H1 (cell line): ENCODE results near the gene POLR2L. TPM values are rescaled to one million over a fixed set of nuclear protein-coding genes. Genes with fewer than 3 reads are reported as not detected.

Source experiments
- CTCF ChIA-PET: fragments of 300-600 bp; sonication (Branson Sonifier 250); formaldehyde crosslinking; loops from one replicate; lab custom pipeline; 2021; ENCODE audit not compliant: partially characterized antibody; lab: Charles Lee
- POLR2A ChIA-PET: fragments of 300-600 bp; sonication (Branson Sonifier 250); formaldehyde crosslinking; loops from one replicate; lab custom pipeline; 2021; ENCODE audit warnings: inconsistent platforms; ENCODE audit not compliant: partially characterized antibody; lab: Charles Lee
- DNase-seq, 2 experiments: peaks; one replicate each; pipeline versions ENCODE4 v3.0.0 to v3.0.0-alpha.2; 2010 to 2022; ENCODE audit warnings: low spot score in 2 of 2, low read depth in 1 of 2, mixed read lengths in 1 of 2
- FAIRE-seq: peaks from 2 replicates; lab custom pipeline; 2011; peaks lifted over from hg19 to GRCh38; lab: Jason Lieb, UNC
- H2AFZ ChIP-seq: 2 replicates; pipeline ENCODE4 v1.8.1; 2012; ENCODE audit warnings: low read length, inconsistent platforms
- H2AK5ac ChIP-seq: 2 replicates; pipeline ENCODE4 v1.6.1; 2013; ENCODE audit warnings: low read depth, low read length
- H2BK120ac ChIP-seq: replicated peaks from 2 replicates; pipeline ENCODE3; 2013; ENCODE audit warnings: low read depth, low read length, inconsistent platforms
- H2BK12ac ChIP-seq: 2 replicates; pipeline ENCODE4 v1.6.1; 2013; ENCODE audit warnings: low read depth, low read length
- H2BK15ac ChIP-seq: 2 replicates; pipeline ENCODE4 v1.6.1; 2013; ENCODE audit warnings: low read length
- H2BK20ac ChIP-seq: 2 replicates; pipeline ENCODE4 v1.6.1; 2013; ENCODE audit warnings: low read length
- H2BK5ac ChIP-seq: 2 replicates; pipeline ENCODE4 v1.6.1; 2013; ENCODE audit warnings: low read depth, low read length
- H3K14ac ChIP-seq: 2 replicates; pipeline ENCODE4 v1.6.1; 2013; ENCODE audit warnings: inconsistent platforms; ENCODE audit not compliant: insufficient read length
- H3K18ac ChIP-seq: 2 replicates; pipeline ENCODE4 v1.6.1; 2013; ENCODE audit warnings: low read length; ENCODE audit errors: extremely low read depth
- H3K23ac ChIP-seq: 2 replicates; pipeline ENCODE4 v1.6.1; 2013; ENCODE audit warnings: inconsistent platforms; ENCODE audit not compliant: insufficient read length
- H3K23me2 ChIP-seq: 2 replicates; pipeline ENCODE4 v1.6.1; 2013; ENCODE audit warnings: low read depth, low read length
- H3K27ac ChIP-seq: 2 replicates; pipeline ENCODE4 v1.6.1; 2011; ENCODE audit warnings: low read depth, low read length, inconsistent platforms
- H3K27me3 ChIP-seq, 4 experiments: replicated peaks in 1 of 4; 1 replicate in 1 of 4; 2 replicates in 3 of 4; pipeline versions ENCODE4 v1.6.1 to v1.8.1; 2011 to 2013; ENCODE audit warnings: low read length in 3 of 4, mild to moderate bottlenecking in 3 of 4, inconsistent platforms in 2 of 4, mixed read lengths in 2 of 4, moderate library complexity in 1 of 4; ENCODE audit not compliant: control insufficient read depth in 3 of 4, insufficient read depth in 3 of 4; ENCODE audit errors: extremely low read depth in 1 of 4
- H3K36me3 ChIP-seq, 4 experiments: 2 replicates each; pipeline versions ENCODE4 v1.6.1 to v1.8.1; 2011 to 2013; ENCODE audit warnings: mild to moderate bottlenecking in 4 of 4, low read length in 3 of 4, moderate library complexity in 2 of 4, control low read depth in 1 of 4, inconsistent platforms in 1 of 4; ENCODE audit not compliant: insufficient read depth in 4 of 4, control insufficient read depth in 2 of 4
- H3K4ac ChIP-seq: replicated peaks from 2 replicates; pipeline ENCODE3; 2013; ENCODE audit warnings: low read length, low read depth, mixed read lengths, inconsistent platforms; ENCODE audit not compliant: insufficient read length
- H3K4me1 ChIP-seq, 4 experiments: replicated peaks in 1 of 4; 1 replicate in 1 of 4; 2 replicates in 3 of 4; pipeline versions ENCODE4 v1.6.1 to v1.8.1; 2011 to 2013; ENCODE audit warnings: low read length in 3 of 4, inconsistent platforms in 2 of 4, mixed read lengths in 1 of 4; ENCODE audit not compliant: insufficient read depth in 4 of 4, control insufficient read depth in 3 of 4
- H3K4me2 ChIP-seq, 2 experiments: 2 replicates each; pipeline versions ENCODE4 v1.6.1 to v1.8.1; 2011 to 2013; ENCODE audit warnings: low read depth in 2 of 2, low read length in 2 of 2, control low read depth in 1 of 2, inconsistent platforms in 1 of 2, mild to moderate bottlenecking in 1 of 2; ENCODE audit not compliant: insufficient read depth in 1 of 2
- H3K4me3 ChIP-seq, 4 experiments: fragments of 200-600, 300-600 bp in 1 of 4; sonication (generic), shearing (Covaris generic), sonication (Bioruptor Twin) in 1 of 4; 2 replicates each; pipeline versions ENCODE4 v1.5.1 to v1.8.1; 2011 to 2016; ENCODE audit warnings: low read length in 4 of 4, low read depth in 3 of 4, control low read depth in 2 of 4, inconsistent platforms in 2 of 4, mild to moderate bottlenecking in 2 of 4, mixed read lengths in 1 of 4, moderate library complexity in 1 of 4; ENCODE audit not compliant: insufficient read depth in 2 of 4; ENCODE audit errors: extremely low read depth in 1 of 4
- H3K56ac ChIP-seq: replicated peaks from 2 replicates; pipeline ENCODE3; 2013; ENCODE audit warnings: low read depth, mild to moderate bottlenecking, mixed read lengths, low read length, inconsistent platforms; ENCODE audit not compliant: insufficient read length
- H3K79me1 ChIP-seq: 2 replicates; pipeline ENCODE4 v1.6.1; 2013; ENCODE audit warnings: low read depth, low read length, control low read depth
- H3K79me2 ChIP-seq, 2 experiments: 2 replicates each; pipeline versions ENCODE4 v1.6.1 to v1.8.1; 2012 to 2013; ENCODE audit warnings: low read length in 2 of 2, mild to moderate bottlenecking in 2 of 2, inconsistent platforms in 1 of 2; ENCODE audit not compliant: insufficient read depth in 2 of 2, control insufficient read depth in 1 of 2
- H3K9ac ChIP-seq, 4 experiments: replicated peaks in 1 of 4; 1 replicate in 1 of 4; 2 replicates in 3 of 4; pipeline versions ENCODE4 v1.6.1 to v1.8.1; 2011 to 2013; ENCODE audit warnings: low read depth in 3 of 4, low read length in 3 of 4, control low read depth in 2 of 4, mild to moderate bottlenecking in 2 of 4, moderate library complexity in 2 of 4, inconsistent platforms in 1 of 4; ENCODE audit errors: extremely low read depth in 1 of 4
- H3K9me3 ChIP-seq, 2 experiments: 2 replicates each; pipeline versions ENCODE4 v1.6.1 to v1.8.1; 2012 to 2013; ENCODE audit warnings: mild to moderate bottlenecking in 2 of 2, moderate library complexity in 2 of 2, control low read depth in 1 of 2, inconsistent platforms in 1 of 2, low read depth in 1 of 2, low read length in 1 of 2, mixed read lengths in 1 of 2; ENCODE audit not compliant: insufficient read depth in 2 of 2
- H4K20me1 ChIP-seq, 2 experiments: replicated peaks in 1 of 2; 2 replicates each; pipeline versions ENCODE3 to v1.8.1; 2011 to 2013; ENCODE audit warnings: inconsistent platforms in 2 of 2, low read length in 2 of 2, mild to moderate bottlenecking in 1 of 2; ENCODE audit not compliant: insufficient read depth in 2 of 2, control insufficient read depth in 1 of 2
- H4K5ac ChIP-seq: 2 replicates; pipeline ENCODE4 v1.6.1; 2013; ENCODE audit warnings: low read length, low read depth, mixed read lengths, inconsistent platforms; ENCODE audit not compliant: insufficient read length
- H4K8ac ChIP-seq: 2 replicates; pipeline ENCODE4 v1.8.0; 2013; ENCODE audit warnings: mild to moderate bottlenecking, moderate library complexity, low read length, inconsistent platforms; ENCODE audit not compliant: insufficient read depth; ENCODE audit errors: extremely low read depth
- H4K91ac ChIP-seq: replicated peaks from 2 replicates; pipeline ENCODE3; 2013; ENCODE audit warnings: low read length, mixed read lengths, inconsistent platforms; ENCODE audit not compliant: insufficient read length
- BACH1 ChIP-seq: IDR thresholded peaks from 2 replicates; pipeline ENCODE4 v1.6.1; 2012; ENCODE audit warnings: low read length, improper control_type of control experiment
- BRCA1 ChIP-seq: IDR thresholded peaks from 2 replicates; pipeline ENCODE4 v1.6.1; 2012; ENCODE audit warnings: low read depth, low read length, improper control_type of control experiment
- CBX8 ChIP-seq: fragments of 300-800, 300-1000 bp; sonication (generic); IDR thresholded peaks from 2 replicates; pipeline ENCODE4 v1.7.1; 2016; ENCODE audit warnings: low read depth, low read length, borderline replicate concordance
- RNF2 ChIP-seq: fragments of 200-900, 300-1000 bp; sonication (generic); IDR thresholded peaks from 2 replicates; pipeline ENCODE4 v1.7.1; 2016; ENCODE audit warnings: borderline replicate concordance, low read depth, mild to moderate bottlenecking, antibody characterized with exemption, low read length; ENCODE audit not compliant: poor library complexity, severe bottlenecking; ENCODE audit errors: missing control alignments
- WGBS, 2 experiments: shearing (Covaris generic) in 1 of 2; methylation state at CpG; one replicate each; pipeline versions ENCODE4 v1.1.6 to v1.1.7; 2013 to 2015; ENCODE audit warnings: low lambda C conversion rate in 2 of 2, mixed read lengths in 2 of 2, inconsistent platforms in 1 of 2, low coverage in 1 of 2, missing lambda C conversion rate in 1 of 2; ENCODE audit not compliant: insufficient replicate concordance in 2 of 2, insufficient coverage in 1 of 2, insufficient read length in 1 of 2; ENCODE audit errors: extremely low coverage in 1 of 2, missing lambda C conversion rate in 1 of 2; 5-methylcytosine and 5-hydroxymethylcytosine counted together
- polyA plus RNA-seq, 7 experiments: library from polyadenylated mRNA; depleted of rRNA in 3 of 7; stranded (reverse) in 5 of 7; unstranded in 2 of 7; fragments of >200 nt in 5 of 7; fragments of 200-250 nt in 2 of 7; gene quantifications; 1 replicate in 5 of 7; 2 replicates in 1 of 7; 4 replicates in 1 of 7; pipeline versions ENCODE4 v1.2.1 to v1.2.3, GENCODE V29; 2011 to 2013; ENCODE audit warnings: missing spikeins in 2 of 7, mixed read lengths in 2 of 7
- total RNA-seq: library from RNA; stranded (reverse); fragmentation: NEBNext Ultra II Directional; extraction: Animal tissue kit (Norgen Biotek cat#: 25700); gene quantifications from 2 replicates; pipeline ENCODE4 v1.2.1, GENCODE V29; 2021

POLR2L gene
- total and polyA plus RNA-seq, 2 of the 8 experiments (the other 6 are each of a cell fraction or from before 2014, with no cell fraction given), result 140 to 151 TPM

- Histone ChIP-seq H3K18ac (no peak overlapping the region), H3K79me2 (no peaks in the 10 kb centered on the region), H3K23me2 (no peaks in the 10 kb centered on the region), H3K4ac (no peak overlapping the region), H3K56ac (no peak overlapping the region), H3K23ac (no peak overlapping the region)
- TF ChIP-seq RNF2 (no peak), BRCA1 (no peak), CBX8 (no peak), BACH1 (no peak)
- TF ChIP-seq, all 59 proteins: peak for 0
- no peak overlapping the region for H4K91ac ChIP-seq
- WGBS, 2 experiments, result 94% methylated on average over 12 of the region's 13 CpGs; no CpG with 5 or more reads in 1 of the 2 experiments
- H3K79me1 ChIP-seq, result no peaks in the 10 kb centered on the region
- H3K4me2 ChIP-seq, result no peak overlapping the region
- peaks cover 0 to 17% of the 10 kb centered on the region in 2 experiments for H4K20me1 ChIP-seq
- DNase-seq (no peak), FAIRE-seq (no peak)
- H2BK12ac ChIP-seq, result no peak overlapping the region
- no peak overlapping the region for H2BK20ac ChIP-seq
- ChIA-PET POLR2A (interaction anchor here (1.0 to 2.0 kb wide), 4 partner anchors 16 to 46 kb away, joined by 3 to 5 read pairs (median 4); partner anchors contain the start of genes CHID1 and TSPAN4), CTCF (interaction anchor here (0.6 to 4.9 kb wide), 9 partner anchors 9 to 162 kb away, joined by 3 to 25 read pairs (median 5); no protein-coding TSS in a partner anchor)
- no peak overlapping the region for H3K27ac ChIP-seq
- H3K4me3 ChIP-seq, result no peak overlapping the region
- H3K14ac ChIP-seq, result no peak overlapping the region
- no peak overlapping the region for H2AFZ ChIP-seq
- no peak overlapping the region for H2AK5ac ChIP-seq
- H3K36me3 ChIP-seq, result peaks cover 0 to 12% (median 7%) of the 10 kb centered on the region in 4 experiments; a peak in 3 of 8 replicates
- no peak overlapping the region for H2BK15ac ChIP-seq
- H3K9ac ChIP-seq, result no peak overlapping the region
- no peak overlapping the region for H2BK120ac ChIP-seq
- no peak overlapping the region for H4K8ac ChIP-seq
- H3K4me1 ChIP-seq, result peaks cover 0 to 5% (median 3%) of the 10 kb centered on the region in 4 experiments; a peak in 4 of 7 replicates
- no peaks in the 10 kb centered on the region for H3K9me3 ChIP-seq
- no peaks in the 10 kb centered on the region for H3K27me3 ChIP-seq
- H2BK5ac ChIP-seq, result no peak overlapping the region
- no peak overlapping the region for H4K5ac ChIP-seq
Measured at GRCh38 chr11:889257-889656, 46.9 kb upstream of the POLR2L start.
